Fibroblast of skin of right quadriceps (primary cell): ENCODE data around the gene LTA4H.
"Not testable (repeated sequence)": the region's sequence is repeated elsewhere in the genome, so short reads cannot be mapped to it uniquely, and the experiment has no call there.

ENCODE experiments used
- DNase-seq: peaks from one replicate; pipeline ENCODE4 v3.0.0-alpha.2; 2013

Gene LTA4H

GRCh38 chr12:96035283-96036236 lies at the start of gene LTA4H:
LTA4H (minus strand) TSS chr12:96035587; CDS start chr12:96035519, 68 bp downstream.
- peak; percentile 98 for DNase-seq

GRCh38 chr12:96084624-96085023 lies 49.2 kb upstream of the LTA4H start:
- DNase-seq: no peak

DNA sequence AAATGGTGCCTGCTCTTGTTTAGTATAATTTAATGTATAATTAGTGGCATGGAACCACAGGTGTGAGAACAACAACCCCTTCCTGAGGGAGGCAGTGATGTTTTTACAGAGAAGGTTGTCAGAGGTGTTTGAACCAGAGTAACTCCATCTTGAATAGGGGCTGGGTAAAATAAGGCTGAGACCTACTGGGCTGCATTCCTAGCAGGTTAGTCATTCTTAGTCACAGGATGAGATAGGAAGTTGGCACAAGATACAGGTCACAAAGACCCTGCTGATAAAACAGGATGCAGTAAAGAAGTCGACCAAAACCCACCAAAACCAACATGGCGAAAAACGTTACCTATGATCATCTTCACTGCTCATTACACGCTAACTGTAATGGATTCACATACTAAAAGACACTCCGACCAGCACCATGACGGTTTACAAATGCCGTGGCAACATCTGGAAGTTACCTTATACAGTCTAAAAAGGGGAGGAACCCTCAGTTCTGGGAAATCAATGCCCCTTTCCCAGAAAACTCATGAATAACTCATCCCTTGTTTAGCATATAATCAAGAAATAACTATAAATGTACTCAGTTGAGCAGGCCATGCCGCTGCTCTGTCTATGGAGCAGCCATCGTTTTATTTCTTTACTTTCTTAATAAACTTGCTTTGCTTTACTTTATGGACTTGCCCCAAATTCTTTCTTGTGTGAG lies 47.8 kb upstream of the LTA4H start:
- DNase-seq: peak; percentile 9

GRCh38 chr12:96081596-96081995 lies 46.2 kb upstream of the LTA4H start:
- no peak for DNase-seq

- no peak for DNase-seq
Measured at GRCh38 chr12:96078231-96079135, 43.1 kb upstream of the LTA4H start.

GRCh38 chr12:96077081-96077480 lies 41.7 kb upstream of the LTA4H start:
- DNase-seq: no peak

- no peak for DNase-seq
Measured at GRCh38 chr12:96075560-96075959, 40.2 kb upstream of the LTA4H start.

- no peak for DNase-seq
Measured at GRCh38 chr12:96073346-96074330, 38.3 kb upstream of the LTA4H start.

DNA sequence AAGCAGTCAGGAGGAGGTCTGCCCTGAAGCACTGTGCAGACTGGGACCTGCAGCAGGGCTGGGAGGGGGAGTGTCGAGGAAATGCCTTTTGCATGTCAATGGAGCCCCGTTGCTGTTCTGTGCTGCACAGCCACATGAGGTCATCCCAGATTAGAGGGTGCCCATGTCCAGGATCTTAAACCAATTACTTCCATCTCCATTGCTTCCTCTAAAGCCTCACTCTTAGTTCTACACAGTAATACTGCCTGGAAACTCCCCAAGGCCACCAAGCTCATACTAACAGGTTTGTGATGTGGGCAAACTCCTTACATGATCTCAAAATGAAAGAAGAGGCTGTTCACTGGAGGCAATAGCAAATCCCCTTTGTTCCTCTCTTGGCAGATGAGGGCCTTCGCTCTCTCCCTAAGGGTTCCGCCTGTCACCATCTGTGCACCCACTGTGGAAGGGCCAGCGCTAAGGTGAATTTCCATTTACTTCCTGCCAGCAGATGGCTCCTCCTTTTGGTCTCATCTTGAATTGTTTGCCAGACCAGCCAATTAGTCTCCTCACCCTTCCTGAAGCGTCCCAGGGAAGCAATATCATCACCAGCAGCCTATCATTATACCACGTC lies 35.4 kb upstream of the LTA4H start:
- DNase-seq: peak; percentile 13

GRCh38 chr12:96069511-96070231 lies 34.3 kb upstream of the LTA4H start:
- no peak for DNase-seq

DNA sequence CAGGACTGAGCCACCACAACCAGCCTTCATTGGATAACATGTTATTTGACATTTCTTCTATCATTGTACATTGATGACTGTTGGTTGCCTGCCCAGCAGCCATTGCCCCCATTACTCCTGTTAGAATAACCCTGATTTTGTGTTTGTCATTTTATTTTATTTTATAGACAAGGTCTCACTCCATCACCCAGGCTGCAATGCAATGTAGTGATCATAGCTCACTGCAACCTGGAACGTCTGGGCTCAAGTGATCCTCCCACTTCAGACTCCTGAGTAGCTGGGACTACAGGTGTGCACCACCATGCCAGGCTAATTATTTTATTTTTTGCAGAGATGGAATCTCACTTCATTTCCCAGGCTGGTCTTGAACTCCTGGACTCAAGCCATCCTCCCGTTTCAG lies 33.2 kb upstream of the LTA4H start:
- DNase-seq: no peak

DNA sequence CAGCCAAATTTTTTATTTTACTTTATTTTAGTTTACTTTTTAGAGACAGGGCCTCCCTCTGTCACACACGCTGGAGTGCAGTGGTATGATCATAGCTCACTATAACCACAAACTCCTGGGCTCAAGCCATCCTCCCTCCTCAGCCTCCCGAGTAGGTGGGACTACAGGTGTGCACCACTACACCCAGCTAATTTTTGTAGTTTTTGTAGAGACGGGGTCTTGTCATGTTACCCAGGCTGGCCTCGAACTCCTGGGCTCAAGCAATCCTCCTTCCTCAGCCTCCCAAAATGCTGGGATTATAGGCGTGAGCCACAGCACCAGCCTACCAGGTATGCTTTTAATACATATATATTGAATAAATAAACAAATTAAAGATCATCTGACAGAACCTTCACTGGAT lies 32.7 kb upstream of the LTA4H start:
- no peak for DNase-seq

- DNase-seq: not testable (repeated sequence)
Measured at GRCh38 chr12:96065776-96066175, 30.4 kb upstream of the LTA4H start.

GRCh38 chr12:96064966-96065365 lies 29.6 kb upstream of the LTA4H start:
- no peak for DNase-seq

DNA sequence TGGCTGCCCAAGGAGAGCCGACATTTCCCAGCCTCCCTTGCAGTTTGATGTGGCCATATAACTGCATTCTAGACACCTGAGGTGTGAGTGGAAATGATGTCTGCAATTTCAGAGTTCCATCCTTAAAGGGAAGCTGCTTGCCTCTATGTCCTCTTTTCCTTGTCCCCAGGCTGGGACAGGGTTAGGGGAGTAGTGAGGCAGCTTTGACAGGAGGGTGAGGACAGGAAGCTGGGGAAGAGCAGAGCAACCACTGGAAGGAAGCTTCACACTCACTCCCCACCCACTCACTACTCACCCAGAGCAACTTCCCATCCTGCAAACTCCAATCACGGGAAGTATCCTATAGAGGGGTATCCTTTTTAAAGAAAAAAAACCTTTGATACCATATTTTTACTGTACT lies 28.9 kb upstream of the LTA4H start:
- no peak for DNase-seq

DNA sequence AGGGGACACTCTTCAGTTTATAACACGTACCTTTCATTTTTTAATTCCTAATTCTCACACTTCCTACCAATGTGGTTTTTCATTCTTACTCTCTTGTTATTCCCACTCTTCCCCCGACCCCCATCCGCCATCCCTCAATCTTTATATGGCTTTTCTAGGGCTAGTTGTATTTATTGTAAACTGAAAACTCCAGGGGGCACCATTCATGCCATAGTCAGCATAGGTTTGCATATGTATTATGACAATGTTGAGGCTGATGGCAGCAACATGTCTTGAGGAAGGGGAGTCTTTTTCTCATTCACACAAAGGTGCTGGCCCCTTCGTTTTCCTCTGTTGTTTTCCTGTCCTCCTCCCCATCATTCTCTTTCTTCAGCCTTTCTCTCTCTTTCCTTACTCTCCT lies 27.7 kb upstream of the LTA4H start:
- DNase-seq: peak; percentile 21

GRCh38 chr12:96061864-96062453 lies 26.6 kb upstream of the LTA4H start:
- peak; percentile 77 for DNase-seq

DNA sequence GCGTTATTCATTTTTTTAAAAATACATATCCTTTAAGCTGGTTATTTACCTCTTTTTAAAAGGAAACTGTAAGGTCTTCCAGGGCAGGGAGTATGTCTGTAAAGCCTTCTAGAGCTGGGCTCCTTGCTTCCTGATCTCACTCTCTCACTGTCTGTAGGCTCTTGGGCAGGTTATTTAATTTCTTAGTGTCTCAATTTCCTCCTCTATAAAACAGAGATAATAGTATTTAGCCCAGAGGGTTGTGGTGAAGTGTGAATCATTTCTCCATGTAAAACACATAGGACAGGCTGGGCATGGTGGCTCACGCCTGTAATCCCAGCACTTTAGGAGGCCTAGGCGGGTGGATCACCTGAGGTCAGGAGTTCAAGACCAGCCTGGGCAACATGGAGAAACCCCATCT lies 25.9 kb upstream of the LTA4H start:
- DNase-seq: no peak

DNA sequence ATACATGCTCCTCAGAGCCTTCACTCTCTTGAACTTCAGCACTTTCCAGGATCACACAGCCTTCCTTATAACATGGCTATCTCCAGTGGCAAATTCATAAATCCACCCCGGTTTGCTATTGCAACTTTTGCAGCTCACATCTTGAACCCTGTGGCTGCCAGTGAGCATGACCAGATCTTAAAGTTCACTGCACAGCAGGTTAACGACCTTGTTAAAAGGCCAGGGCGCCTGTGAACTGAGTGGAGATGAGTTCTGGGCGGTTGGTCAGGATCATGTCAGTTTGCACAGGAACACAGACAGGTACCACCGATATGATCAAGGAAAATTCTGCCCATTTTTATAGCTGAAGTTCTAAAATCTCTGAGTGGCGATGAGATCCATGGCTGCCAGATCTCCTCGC lies 24.7 kb upstream of the LTA4H start:
- DNase-seq: no peak

DNA sequence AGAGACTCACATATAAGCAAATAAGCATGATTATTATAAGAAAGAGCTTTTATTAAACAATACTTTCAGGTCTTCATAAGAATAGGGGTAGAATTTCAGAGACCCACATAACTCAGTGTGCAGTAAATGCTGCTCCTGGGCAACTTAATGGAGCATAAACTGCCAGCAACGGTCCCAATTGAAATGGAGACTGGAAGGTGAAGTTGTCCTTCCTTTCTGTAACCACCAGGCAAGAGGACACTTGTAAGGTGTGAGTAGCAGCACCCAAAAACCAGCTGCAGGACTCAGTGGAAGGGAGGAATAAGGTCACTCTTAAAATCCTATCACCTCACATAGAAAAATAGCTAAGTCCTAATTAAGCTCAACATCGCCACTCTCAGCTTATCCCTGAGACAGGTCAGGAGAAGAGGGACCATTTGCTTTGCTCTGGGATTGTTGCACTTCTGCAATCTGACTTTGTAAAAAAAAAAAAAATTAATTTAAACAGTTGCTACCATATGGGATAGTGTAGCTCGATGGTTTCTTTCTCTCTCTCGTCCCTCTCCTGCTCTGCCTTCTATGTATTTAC lies 22.7 kb upstream of the LTA4H start:
- no peak for DNase-seq
